Measurements from ENCODE around the gene LCN1. TPM values are rescaled to one million over a fixed set of nuclear protein-coding genes. Genes with fewer than 3 reads are reported as not detected.

LCN1 gene
- total and polyA plus RNA-seq, 2 experiments from 2014 or later, result 0.27 TPM; not detected in 1

DNA sequence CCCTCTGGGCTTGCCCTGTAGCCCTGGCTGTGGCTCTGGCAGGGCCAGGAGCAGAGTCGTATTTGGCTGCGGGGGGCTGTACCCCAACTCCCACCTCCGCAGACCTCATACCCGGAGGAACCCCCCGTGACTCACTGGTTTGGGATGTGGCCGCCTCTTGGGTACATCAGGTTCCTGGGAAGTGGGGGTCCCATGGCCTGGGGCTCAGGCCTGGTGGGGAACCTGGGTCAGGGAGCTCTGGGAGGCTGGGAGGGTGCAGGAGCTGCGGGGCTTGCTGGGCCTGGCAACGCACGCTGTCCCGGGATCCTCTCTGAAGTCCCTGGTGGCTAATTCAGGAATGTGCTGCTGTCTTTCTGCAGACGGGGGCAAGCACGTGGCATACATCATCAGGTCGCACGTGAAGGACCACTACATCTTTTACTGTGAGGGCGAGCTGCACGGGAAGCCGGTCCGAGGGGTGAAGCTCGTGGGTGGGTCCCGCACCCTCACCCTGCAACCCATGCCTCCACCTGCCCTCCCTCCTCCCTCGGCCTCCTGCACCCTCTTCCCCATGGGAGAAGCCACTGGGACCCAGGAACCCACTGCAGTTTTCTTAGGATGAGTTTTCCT lies 2.4 kb downstream of the LCN1 start:
- H3K4me3 Mint-ChIP-seq, result no peak overlapping the region
- peaks cover 10% of the 10 kb centered on the region; the same call in 2 of the 3 replicates for H3K4me1 Mint-ChIP-seq
- H3K27me3 Mint-ChIP-seq (ENCODE audit: insufficient read depth, low read depth, poor library complexity), result peaks cover 4% of the 10 kb centered on the region
- ATAC-seq, result peak; percentile 46
- H3K9me3 Mint-ChIP-seq, result no peaks in the 10 kb centered on the region
- Histone ChIP-seq H2AFZ (no peak overlapping the region), H4K20me1 (replicated peaks; ENCODE audit: insufficient read depth) (no peaks in the 10 kb centered on the region), H3F3A (replicated peaks; ENCODE audit: low read depth) (no peaks in the 10 kb centered on the region), H3K9me2 (ENCODE audit: insufficient read depth) (no peaks in the 10 kb centered on the region), H3K27ac (ENCODE audit: low read depth) (no peak overlapping the region), H3K4me1 (ENCODE audit: insufficient read depth) (no peaks in the 10 kb centered on the region; the same call in 1 of the 2 replicates), H3K27me3 (ENCODE audit: insufficient read depth) (no peaks in the 10 kb centered on the region), H3K4me3 (no peak overlapping the region), H3K79me2 (replicated peaks; ENCODE audit: insufficient read depth) (no peaks in the 10 kb centered on the region), H3K4me2 (no peak overlapping the region), H3K36me3 (ENCODE audit: insufficient read depth) (no peaks in the 10 kb centered on the region)
- no peak for TF ChIP-seq CTCF (conservative IDR thresholded peaks at IDR 0.05; ENCODE audit: low read depth in 2 of 2)
- no peak for TF ChIP-seq EZH2 (IDR thresholded peaks at IDR 0.05; ENCODE audit: low read depth, unreplicated experiment)
- no peak for TF ChIP-seq CREB1 (CRISPR knock-in tag; IDR thresholded peaks at IDR 0.05; ENCODE audit: low read depth)
- TF ChIP-seq, protein P1, sequence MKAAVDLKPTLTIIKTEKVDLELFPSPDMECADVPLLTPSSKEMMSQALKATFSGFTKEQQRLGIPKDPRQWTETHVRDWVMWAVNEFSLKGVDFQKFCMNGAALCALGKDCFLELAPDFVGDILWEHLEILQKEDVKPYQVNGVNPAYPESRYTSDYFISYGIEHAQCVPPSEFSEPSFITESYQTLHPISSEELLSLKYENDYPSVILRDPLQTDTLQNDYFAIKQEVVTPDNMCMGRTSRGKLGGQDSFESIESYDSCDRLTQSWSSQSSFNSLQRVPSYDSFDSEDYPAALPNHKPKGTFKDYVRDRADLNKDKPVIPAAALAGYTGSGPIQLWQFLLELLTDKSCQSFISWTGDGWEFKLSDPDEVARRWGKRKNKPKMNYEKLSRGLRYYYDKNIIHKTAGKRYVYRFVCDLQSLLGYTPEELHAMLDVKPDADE (IDR thresholded peaks at IDR 0.05), result no peak
- TF ChIP-seq ZNF114 (CRISPR knock-in tag; IDR thresholded peaks at IDR 0.05), result no peak
- TF ChIP-seq POLR2AphosphoS5 (IDR thresholded peaks at IDR 0.05; ENCODE audit: low read depth), result no peak
- TF ChIP-seq EZH2phosphoT487 (IDR thresholded peaks at IDR 0.05; ENCODE audit: unreplicated experiment), result no peak
- TF ChIP-seq JUNB (IDR thresholded peaks at IDR 0.05; ENCODE audit: unreplicated experiment), result no peak
- TF ChIP-seq, protein P2, sequence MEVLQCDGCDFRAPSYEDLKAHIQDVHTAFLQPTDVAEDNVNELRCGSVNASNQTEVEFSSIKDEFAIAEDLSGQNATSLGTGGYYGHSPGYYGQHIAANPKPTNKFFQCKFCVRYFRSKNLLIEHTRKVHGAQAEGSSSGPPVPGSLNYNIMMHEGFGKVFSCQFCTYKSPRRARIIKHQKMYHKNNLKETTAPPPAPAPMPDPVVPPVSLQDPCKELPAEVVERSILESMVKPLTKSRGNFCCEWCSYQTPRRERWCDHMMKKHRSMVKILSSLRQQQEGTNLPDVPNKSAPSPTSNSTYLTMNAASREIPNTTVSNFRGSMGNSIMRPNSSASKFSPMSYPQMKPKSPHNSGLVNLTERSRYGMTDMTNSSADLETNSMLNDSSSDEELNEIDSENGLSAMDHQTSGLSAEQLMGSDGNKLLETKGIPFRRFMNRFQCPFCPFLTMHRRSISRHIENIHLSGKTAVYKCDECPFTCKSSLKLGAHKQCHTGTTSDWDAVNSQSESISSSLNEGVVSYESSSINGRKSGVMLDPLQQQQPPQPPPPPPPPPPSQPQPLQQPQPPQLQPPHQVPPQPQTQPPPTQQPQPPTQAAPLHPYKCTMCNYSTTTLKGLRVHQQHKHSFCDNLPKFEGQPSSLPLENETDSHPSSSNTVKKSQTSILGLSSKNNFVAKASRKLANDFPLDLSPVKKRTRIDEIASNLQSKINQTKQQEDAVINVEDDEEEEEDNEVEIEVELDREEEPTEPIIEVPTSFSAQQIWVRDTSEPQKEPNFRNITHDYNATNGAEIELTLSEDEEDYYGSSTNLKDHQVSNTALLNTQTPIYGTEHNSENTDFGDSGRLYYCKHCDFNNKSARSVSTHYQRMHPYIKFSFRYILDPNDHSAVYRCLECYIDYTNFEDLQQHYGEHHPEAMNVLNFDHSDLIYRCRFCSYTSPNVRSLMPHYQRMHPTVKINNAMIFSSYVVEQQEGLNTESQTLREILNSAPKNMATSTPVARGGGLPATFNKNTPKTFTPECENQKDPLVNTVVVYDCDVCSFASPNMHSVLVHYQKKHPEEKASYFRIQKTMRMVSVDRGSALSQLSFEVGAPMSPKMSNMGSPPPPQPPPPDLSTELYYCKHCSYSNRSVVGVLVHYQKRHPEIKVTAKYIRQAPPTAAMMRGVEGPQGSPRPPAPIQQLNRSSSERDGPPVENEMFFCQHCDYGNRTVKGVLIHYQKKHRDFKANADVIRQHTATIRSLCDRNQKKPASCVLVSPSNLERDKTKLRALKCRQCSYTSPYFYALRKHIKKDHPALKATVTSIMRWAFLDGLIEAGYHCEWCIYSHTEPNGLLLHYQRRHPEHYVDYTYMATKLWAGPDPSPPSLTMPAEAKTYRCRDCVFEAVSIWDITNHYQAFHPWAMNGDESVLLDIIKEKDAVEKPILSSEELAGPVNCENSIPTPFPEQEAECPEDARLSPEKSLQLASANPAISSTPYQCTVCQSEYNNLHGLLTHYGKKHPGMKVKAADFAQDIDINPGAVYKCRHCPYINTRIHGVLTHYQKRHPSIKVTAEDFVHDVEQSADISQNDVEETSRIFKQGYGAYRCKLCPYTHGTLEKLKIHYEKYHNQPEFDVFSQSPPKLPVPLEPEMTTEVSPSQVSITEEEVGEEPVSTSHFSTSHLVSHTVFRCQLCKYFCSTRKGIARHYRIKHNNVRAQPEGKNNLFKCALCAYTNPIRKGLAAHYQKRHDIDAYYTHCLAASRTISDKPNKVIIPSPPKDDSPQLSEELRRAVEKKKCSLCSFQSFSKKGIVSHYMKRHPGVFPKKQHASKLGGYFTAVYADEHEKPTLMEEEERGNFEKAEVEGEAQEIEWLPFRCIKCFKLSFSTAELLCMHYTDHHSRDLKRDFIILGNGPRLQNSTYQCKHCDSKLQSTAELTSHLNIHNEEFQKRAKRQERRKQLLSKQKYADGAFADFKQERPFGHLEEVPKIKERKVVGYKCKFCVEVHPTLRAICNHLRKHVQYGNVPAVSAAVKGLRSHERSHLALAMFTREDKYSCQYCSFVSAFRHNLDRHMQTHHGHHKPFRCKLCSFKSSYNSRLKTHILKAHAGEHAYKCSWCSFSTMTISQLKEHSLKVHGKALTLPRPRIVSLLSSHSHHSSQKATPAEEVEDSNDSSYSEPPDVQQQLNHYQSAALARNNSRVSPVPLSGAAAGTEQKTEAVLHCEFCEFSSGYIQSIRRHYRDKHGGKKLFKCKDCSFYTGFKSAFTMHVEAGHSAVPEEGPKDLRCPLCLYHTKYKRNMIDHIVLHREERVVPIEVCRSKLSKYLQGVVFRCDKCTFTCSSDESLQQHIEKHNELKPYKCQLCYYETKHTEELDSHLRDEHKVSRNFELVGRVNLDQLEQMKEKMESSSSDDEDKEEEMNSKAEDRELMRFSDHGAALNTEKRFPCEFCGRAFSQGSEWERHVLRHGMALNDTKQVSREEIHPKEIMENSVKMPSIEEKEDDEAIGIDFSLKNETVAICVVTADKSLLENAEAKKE (CRISPR knock-in tag; IDR thresholded peaks at IDR 0.05), result no peak
- H3K36me3 Mint-ChIP-seq (ENCODE audit: low read depth), result no peaks in the 10 kb centered on the region
- DNase-seq (ENCODE audit: low spot score), result peak; percentile 35
- H3K27ac Mint-ChIP-seq, result no peak overlapping the region

Measured in GM23338 (cell line).